IPS-18c (cell line): ENCODE measurements around the gene PAH.
"Not testable (repeated sequence)": the region's sequence is repeated elsewhere in the genome, so short reads cannot be mapped to it uniquely, and the experiment has no call there.

Experiments used
- H3K4me3 ChIP-seq: 2 replicates; pipeline ENCODE4 v1.7.0; 2013; ENCODE audit warnings: low read depth, mild to moderate bottlenecking, low read length, moderate library complexity; ENCODE audit not compliant: insufficient read depth
- H3K9me3 ChIP-seq: one replicate; pipeline ENCODE4 v1.6.1; 2013; ENCODE audit warnings: mild to moderate bottlenecking, low read length, moderate library complexity; ENCODE audit not compliant: control insufficient read depth, insufficient read depth

PAH gene

GRCh38 chr12:102871014-102871413 lies 46.0 kb downstream of the PAH start:
- Histone ChIP-seq H3K4me3 (no peak overlapping the region), H3K9me3 (no peaks in the 10 kb centered on the region)

GRCh38 chr12:102869571-102869970 lies 47.5 kb downstream of the PAH start:
- no peaks in the 10 kb centered on the region for H3K9me3 ChIP-seq

GRCh38 chr12:102865821-102866615 lies 51.0 kb downstream of the PAH start:
- no peak overlapping the region for H3K4me3 ChIP-seq

More at GRCh38 chr12:102869571-102869970, 47.5 kb downstream of the PAH start:
- no peak overlapping the region for H3K4me3 ChIP-seq

GRCh38 chr12:102862486-102862885 lies 54.6 kb downstream of the PAH start:
- no peak overlapping the region for H3K4me3 ChIP-seq
- no peaks in the 10 kb centered on the region for H3K9me3 ChIP-seq

More at GRCh38 chr12:102865821-102866615, 51.0 kb downstream of the PAH start:
- H3K9me3 ChIP-seq: no peaks in the 10 kb centered on the region

GRCh38 chr12:102851246-102851645 lies 65.8 kb downstream of the PAH start:
- H3K4me3 ChIP-seq: no peak overlapping the region
- H3K9me3 ChIP-seq: no peaks in the 10 kb centered on the region

- Histone ChIP-seq H3K9me3 (no peaks in the 10 kb centered on the region), H3K4me3 (no peak overlapping the region)
Observed at GRCh38 chr12:102849722-102850447, 67.2 kb downstream of the PAH start.

- Histone ChIP-seq H3K9me3 (no peaks in the 10 kb centered on the region), H3K4me3 (no peak overlapping the region)
Observed at GRCh38 chr12:102848832-102849231, 68.2 kb downstream of the PAH start.

GRCh38 chr12:102847131-102847530 lies 69.9 kb downstream of the PAH start:
- Histone ChIP-seq H3K4me3 (no peak overlapping the region), H3K9me3 (no peaks in the 10 kb centered on the region)

GRCh38 chr12:102833687-102834441 lies 83.2 kb downstream of the PAH start:
- H3K9me3 ChIP-seq: no peaks in the 10 kb centered on the region
- H3K4me3 ChIP-seq: no peak overlapping the region

GRCh38 chr12:102832826-102833225 lies 84.2 kb downstream of the PAH start:
- H3K4me3 ChIP-seq, H3K9me3 ChIP-seq: not testable (repeated sequence)

- H3K4me3 ChIP-seq: peak overlapping the region; percentile 34
- H3K9me3 ChIP-seq: no peaks in the 10 kb centered on the region
Observed at GRCh38 chr12:102824218-102824835, 92.7 kb downstream of the PAH start.

- no peaks in the 10 kb centered on the region for H3K9me3 ChIP-seq
- H3K4me3 ChIP-seq: no peak overlapping the region
Observed at GRCh38 chr12:102821149-102821548, 95.9 kb downstream of the PAH start.

- Histone ChIP-seq H3K4me3 (no peak overlapping the region), H3K9me3 (no peaks in the 10 kb centered on the region)
Observed at GRCh38 chr12:102816816-102817434, 100.1 kb downstream of the PAH start.

GRCh38 chr12:102814691-102815367 lies 102.2 kb downstream of the PAH start:
- Histone ChIP-seq H3K9me3 (no peaks in the 10 kb centered on the region), H3K4me3 (no peak overlapping the region)

GRCh38 chr12:102812344-102812743 lies 104.7 kb downstream of the PAH start:
- Histone ChIP-seq H3K9me3 (no peaks in the 10 kb centered on the region), H3K4me3 (no peak overlapping the region)

- no peak overlapping the region for H3K4me3 ChIP-seq
Observed at GRCh38 chr12:102811110-102811737, 105.8 kb downstream of the PAH start.

More at GRCh38 chr12:102811110-102811737, 105.8 kb downstream of the PAH start:
- H3K9me3 ChIP-seq: no peaks in the 10 kb centered on the region
